Fibroblast of skin of scalp (primary cell): Measurements from ENCODE around the gene TSGA10IP. TPM values are rescaled to one million over a fixed set of nuclear protein-coding genes. Genes with fewer than 3 reads are reported as not detected.
A peak's percentile ranks its signal among the peaks of the same experiment; 100 is the strongest.

Source experiments
- DNase-seq: peaks from one replicate; pipeline ENCODE4 v3.0.0-alpha.2; 2013
- polyA plus RNA-seq, 2 experiments: library from polyadenylated mRNA; unstranded; fragments of 120-200 nt; gene quantifications; one replicate each; pipeline ENCODE4 v1.2.1, GENCODE V29; 2013; ENCODE audit not compliant: insufficient read length in 2 of 2

The TSGA10IP gene
- not detected for polyA plus RNA-seq (2013, experiment 1 of 2; ENCODE audit: insufficient read length)
- not detected for polyA plus RNA-seq (2013, experiment 2 of 2; ENCODE audit: insufficient read length)

GRCh38 chr11:65945430-65945911 lies at the start of gene TSGA10IP:
TSGA10IP (plus strand) TSS chr11:65945480; CDS start chr11:65945676, 196 bp downstream.
- no peak for DNase-seq

GRCh38 chr11:65895482-65895981 lies 49.7 kb upstream of the TSGA10IP start:
- DNase-seq, result no peak

- DNase-seq, result no peak
Measured at GRCh38 chr11:65896034-65896999, 49.0 kb upstream of the TSGA10IP start.

- DNase-seq, result no peak
Measured at GRCh38 chr11:65897020-65897471, 48.2 kb upstream of the TSGA10IP start.

GRCh38 chr11:65898656-65899355 lies 46.5 kb upstream of the TSGA10IP start:
- DNase-seq, result no peak

GRCh38 chr11:65899356-65900124 lies 45.7 kb upstream of the TSGA10IP start:
- peak; percentile 85 for DNase-seq

- peak; percentile 97 for DNase-seq
Measured at GRCh38 chr11:65900125-65900898, 45.0 kb upstream of the TSGA10IP start, which contains the start of gene FOSL1. FOSL1 (minus strand) TSS chr11:65900388; CDS start chr11:65900339, 49 bp downstream.

GRCh38 chr11:65900899-65901180 lies 44.4 kb upstream of the TSGA10IP start:
- DNase-seq, result no peak

GRCh38 chr11:65903068-65903481 lies 42.2 kb upstream of the TSGA10IP start:
- DNase-seq, result peak; percentile 96

- DNase-seq, result no peak
Measured at GRCh38 chr11:65903715-65904114, 41.6 kb upstream of the TSGA10IP start.

- DNase-seq, result no peak
Measured at GRCh38 chr11:65906602-65907001, 38.7 kb upstream of the TSGA10IP start.

- DNase-seq, result no peak
Measured at GRCh38 chr11:65907878-65908277, 37.4 kb upstream of the TSGA10IP start.

GRCh38 chr11:65911682-65912568 lies 33.4 kb upstream of the TSGA10IP start:
- DNase-seq, result peak; percentile 94

GRCh38 chr11:65912845-65913244 lies 32.4 kb upstream of the TSGA10IP start:
- DNase-seq, result no peak

- DNase-seq, result no peak
Measured at GRCh38 chr11:65915101-65915820, 30.0 kb upstream of the TSGA10IP start.

- DNase-seq, result peak; percentile 99
Measured at GRCh38 chr11:65915821-65916251, 29.4 kb upstream of the TSGA10IP start.

- no peak for DNase-seq
Measured at GRCh38 chr11:65916391-65916790, 28.9 kb upstream of the TSGA10IP start.

GRCh38 chr11:65917077-65917433 lies 28.2 kb upstream of the TSGA10IP start:
- no peak for DNase-seq

- DNase-seq, result no peak
Measured at GRCh38 chr11:65917434-65918210, 27.7 kb upstream of the TSGA10IP start.
